Fibroblast of lung (primary cell): ENCODE measurements around the gene BAZ2B. TPM values are rescaled to one million over a fixed set of nuclear protein-coding genes. Genes with fewer than 3 reads are reported as not detected.

ENCODE experiments used
- DNase-seq, 2 donors: peaks; one replicate each; pipeline versions ENCODE4 v3.0.0 to v3.0.0-alpha.2; 2010; ENCODE audit warnings: low read depth in 2 of 2
- H2AFZ ChIP-seq: 2 replicates; pipeline ENCODE4 v1.5.1; 2012; ENCODE audit warnings: low read length, control low read depth, inconsistent platforms
- H3K27ac ChIP-seq: 2 replicates; pipeline ENCODE4 v1.5.1; 2011; ENCODE audit warnings: low read length, control low read depth; ENCODE audit not compliant: insufficient read depth
- H3K27me3 ChIP-seq: 2 replicates; pipeline ENCODE4 v1.5.1; 2011; ENCODE audit warnings: mild to moderate bottlenecking, low read length; ENCODE audit not compliant: control insufficient read depth, insufficient read depth
- H3K36me3 ChIP-seq: 2 replicates; pipeline ENCODE4 v1.5.1; 2011; ENCODE audit warnings: low read length; ENCODE audit not compliant: control insufficient read depth, insufficient read depth
- H3K4me1 ChIP-seq: 2 replicates; pipeline ENCODE4 v1.5.1; 2011; ENCODE audit warnings: low read length; ENCODE audit not compliant: control insufficient read depth, insufficient read depth; ENCODE audit errors: extremely low read depth
- H3K4me2 ChIP-seq: 2 replicates; pipeline ENCODE4 v1.5.1; 2011; ENCODE audit warnings: low read length, control low read depth; ENCODE audit not compliant: insufficient read depth; ENCODE audit errors: extremely low read depth
- H3K4me3 ChIP-seq, 4 experiments: fragments of 200-600 bp in 1 of 4; sonication (generic) in 1 of 4; replicated peaks in 1 of 4; 2 replicates each; pipeline ENCODE4 v1.5.1; 2011 to 2016; ENCODE audit warnings: low read length in 4 of 4, low read depth in 3 of 4, mild to moderate bottlenecking in 3 of 4, control low read depth in 2 of 4, inconsistent platforms in 1 of 4, mixed read lengths in 1 of 4; ENCODE audit not compliant: insufficient read depth in 1 of 4; ENCODE audit errors: control extremely low read depth in 1 of 4
- H3K79me2 ChIP-seq: 2 replicates; pipeline ENCODE4 v1.5.1; 2012; ENCODE audit warnings: mild to moderate bottlenecking, low read length, inconsistent platforms; ENCODE audit not compliant: control insufficient read depth, insufficient read depth
- H3K9ac ChIP-seq: 2 replicates; pipeline ENCODE4 v1.5.1; 2011; ENCODE audit warnings: mild to moderate bottlenecking, low read length, control low read depth; ENCODE audit not compliant: insufficient read depth
- H3K9me3 ChIP-seq: 2 replicates; pipeline ENCODE4 v1.5.1; 2012; ENCODE audit warnings: low read depth, low read length; ENCODE audit not compliant: control insufficient read depth, insufficient read depth
- H4K20me1 ChIP-seq: 2 replicates; pipeline ENCODE4 v1.5.1; 2011; ENCODE audit warnings: low read length; ENCODE audit not compliant: control insufficient read depth, insufficient read depth; ENCODE audit errors: extremely low read depth
- CTCF ChIP-seq, 2 donors: IDR thresholded peaks in 1 of 2; conservative IDR thresholded peaks in 1 of 2; 1 replicate in 1 of 2; 2 replicates in 1 of 2; pipeline ENCODE4 v1.5.1; 2011 to 2012; ENCODE audit warnings: low read length in 2 of 2, control low read depth in 1 of 2, inconsistent platforms in 1 of 2, low read depth in 1 of 2, mild to moderate bottlenecking in 1 of 2
- EZH2 ChIP-seq: IDR thresholded peaks from 2 replicates; pipeline ENCODE4 v1.5.1; 2012; ENCODE audit warnings: low read length, control low read depth, mild to moderate bottlenecking; ENCODE audit errors: missing control alignments
- polyA plus RNA-seq, 2 donors: library from polyadenylated mRNA; depleted of rRNA in 1 of 2; stranded (reverse) in 1 of 2; unstranded in 1 of 2; fragments of >200 nt; gene quantifications; 2 replicates each; pipeline ENCODE4 v1.2.1, GENCODE V29; 2011 to 2012; ENCODE audit warnings: missing spikeins in 1 of 2
- total RNA-seq: library from RNA; depleted of rRNA; stranded (reverse); fragments of >200 nt; gene quantifications from 2 replicates; pipeline ENCODE4 v1.2.1, GENCODE V29; 2014

BAZ2B gene
- total and polyA plus RNA-seq, 2 donors (not counting 1 experiment from before 2014, with no cell fraction given): 28.0 to 61.8 TPM

- Histone ChIP-seq H3K36me3 (no peaks in the 10 kb centered on the region), H3K27ac (no peak overlapping the region), H3K9me3 (no peaks in the 10 kb centered on the region), H3K4me3 (no peak overlapping the region), H2AFZ (no peak overlapping the region), H3K27me3 (no peaks in the 10 kb centered on the region), H3K4me2 (no peak overlapping the region), H3K4me1 (no peaks in the 10 kb centered on the region), H3K79me2 (no peaks in the 10 kb centered on the region), H3K9ac (no peak overlapping the region), H4K20me1 (no peaks in the 10 kb centered on the region)
- no peak for DNase-seq
- TF ChIP-seq CTCF (conservative IDR thresholded peaks at IDR 0.05 in 1 of 2, IDR thresholded peaks at IDR 0.05 in 1 of 2; ENCODE audit: low read depth in 1 of 2, low read length in 2 of 2) (no peak), EZH2 (no peak)
Observed at GRCh38 chr2:159489476-159489875, 126.9 kb downstream of the BAZ2B start.

- no peak overlapping the region for H3K27ac ChIP-seq
- no peaks in the 10 kb centered on the region for H3K27me3 ChIP-seq
- H3K36me3 ChIP-seq: no peaks in the 10 kb centered on the region
- TF ChIP-seq CTCF (conservative IDR thresholded peaks at IDR 0.05 in 1 of 2, IDR thresholded peaks at IDR 0.05 in 1 of 2; ENCODE audit: low read depth in 1 of 2, low read length in 2 of 2) (no peak), EZH2 (no peak)
- no peak overlapping the region for H3K9ac ChIP-seq
- no peaks in the 10 kb centered on the region for H3K79me2 ChIP-seq
- H2AFZ ChIP-seq: no peak overlapping the region
- H4K20me1 ChIP-seq: peaks cover 2% of the 10 kb centered on the region
- no peak for DNase-seq
- H3K9me3 ChIP-seq: no peaks in the 10 kb centered on the region
- no peak overlapping the region for H3K4me2 ChIP-seq
- H3K4me3 ChIP-seq: no peak overlapping the region
- H3K4me1 ChIP-seq: no peaks in the 10 kb centered on the region
Observed at GRCh38 chr2:159484532-159484931, 131.8 kb downstream of the BAZ2B start.

- H3K4me3 ChIP-seq: no peak overlapping the region
- H2AFZ ChIP-seq: no peak overlapping the region
- no peaks in the 10 kb centered on the region for H3K36me3 ChIP-seq
- H3K27ac ChIP-seq: no peak overlapping the region
- H3K4me1 ChIP-seq: no peaks in the 10 kb centered on the region
- no peaks in the 10 kb centered on the region for H4K20me1 ChIP-seq
- H3K4me2 ChIP-seq: no peak overlapping the region
- peak in 1 of 2 donors; percentile 50 for DNase-seq
- no peaks in the 10 kb centered on the region for H3K9me3 ChIP-seq
- H3K27me3 ChIP-seq: no peaks in the 10 kb centered on the region
- H3K79me2 ChIP-seq: no peaks in the 10 kb centered on the region
- TF ChIP-seq CTCF (conservative IDR thresholded peaks at IDR 0.05 in 1 of 2, IDR thresholded peaks at IDR 0.05 in 1 of 2; ENCODE audit: low read depth in 1 of 2, low read length in 2 of 2) (no peak), EZH2 (no peak)
- H3K9ac ChIP-seq: no peak overlapping the region
Observed at GRCh38 chr2:159476329-159476728, 140.0 kb downstream of the BAZ2B start.
